ENCODE results near the gene TTC6. TPM values are rescaled to one million over a fixed set of nuclear protein-coding genes. Genes with fewer than 3 reads are reported as not detected.

TTC6 gene
- total and polyA plus RNA-seq, 10 donors: not detected

- DNase-seq: no peak
- no peak for TF ChIP-seq POLR2AphosphoS5 (IDR thresholded peaks at IDR 0.05)
- TF ChIP-seq, protein P1, sequence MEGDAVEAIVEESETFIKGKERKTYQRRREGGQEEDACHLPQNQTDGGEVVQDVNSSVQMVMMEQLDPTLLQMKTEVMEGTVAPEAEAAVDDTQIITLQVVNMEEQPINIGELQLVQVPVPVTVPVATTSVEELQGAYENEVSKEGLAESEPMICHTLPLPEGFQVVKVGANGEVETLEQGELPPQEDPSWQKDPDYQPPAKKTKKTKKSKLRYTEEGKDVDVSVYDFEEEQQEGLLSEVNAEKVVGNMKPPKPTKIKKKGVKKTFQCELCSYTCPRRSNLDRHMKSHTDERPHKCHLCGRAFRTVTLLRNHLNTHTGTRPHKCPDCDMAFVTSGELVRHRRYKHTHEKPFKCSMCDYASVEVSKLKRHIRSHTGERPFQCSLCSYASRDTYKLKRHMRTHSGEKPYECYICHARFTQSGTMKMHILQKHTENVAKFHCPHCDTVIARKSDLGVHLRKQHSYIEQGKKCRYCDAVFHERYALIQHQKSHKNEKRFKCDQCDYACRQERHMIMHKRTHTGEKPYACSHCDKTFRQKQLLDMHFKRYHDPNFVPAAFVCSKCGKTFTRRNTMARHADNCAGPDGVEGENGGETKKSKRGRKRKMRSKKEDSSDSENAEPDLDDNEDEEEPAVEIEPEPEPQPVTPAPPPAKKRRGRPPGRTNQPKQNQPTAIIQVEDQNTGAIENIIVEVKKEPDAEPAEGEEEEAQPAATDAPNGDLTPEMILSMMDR (IDR thresholded peaks at IDR 0.05 in 8 of 11, conservative IDR thresholded peaks at IDR 0.05 in 3 of 11): no peak
- TF ChIP-seq POLR2A (IDR thresholded peaks at IDR 0.05): no peak
- Histone ChIP-seq H3K27me3 (replicated peaks in 1 of 7) (peaks cover 0 to 18% (median 0%) of the 10 kb centered on the region in 7 donors), H3K36me3 (no peaks in the 10 kb centered on the region), H3K9me3 (peaks cover 6 to 74% (median 51%) of the 10 kb centered on the region in 8 donors), H3K4me3 (no peak overlapping the region), H3K4me1 (no peaks in the 10 kb centered on the region), H3K27ac (no peak overlapping the region)
- 90 to 94% (median 91%) methylated on average over 4 of the region's 4 CpGs for WGBS, 5 donors
- intact Hi-C loops (cut with DNase I; ENCODE audit: low total_unique reads): no loop called here
These were observed 21.4 kb downstream of the TTC6 start for GRCh38 chr14:37616853-37617252.

DNA sequence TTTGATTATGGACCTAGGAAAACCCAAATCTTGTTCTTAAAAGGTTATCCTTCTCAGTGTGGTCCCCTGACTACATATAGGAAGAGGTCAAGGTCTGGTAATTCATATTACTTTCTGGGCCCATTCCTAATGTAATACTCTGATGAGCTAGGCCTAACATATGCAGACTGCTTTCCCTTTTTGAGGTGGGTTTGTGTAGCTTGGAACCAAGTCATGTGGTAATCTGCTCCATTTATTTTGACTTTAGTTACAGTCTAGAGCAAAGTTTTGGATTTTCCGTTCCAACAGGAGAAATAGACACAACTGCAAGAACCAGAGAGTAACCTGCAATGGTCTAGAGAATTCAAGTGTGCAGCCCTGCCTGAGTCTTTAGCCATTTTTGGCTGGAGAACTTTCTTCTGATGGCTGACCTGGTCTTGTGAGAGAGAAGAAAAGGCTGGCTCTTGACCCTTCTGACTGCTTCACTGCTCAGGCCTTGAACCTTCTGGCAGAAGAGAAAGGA is 22.5 kb downstream of the TTC6 start:
- DNase-seq: no peak
- WGBS, 5 donors: 84 to 100% (median 89%) methylated on average over 1 of the region's 1 CpG
- Histone ChIP-seq H3K9me3 (peaks cover 6 to 75% (median 49%) of the 10 kb centered on the region in 8 donors), H3K4me1 (peaks cover 0 to 9% (median 0%) of the 10 kb centered on the region in 6 donors), H3K4me3 (no peak overlapping the region), H3K27ac (no peak overlapping the region), H3K27me3 (replicated peaks in 1 of 7) (peaks cover 0 to 23% (median 10%) of the 10 kb centered on the region in 7 donors), H3K36me3 (no peaks in the 10 kb centered on the region)
- TF ChIP-seq, protein P1 (IDR thresholded peaks at IDR 0.05 in 8 of 11, conservative IDR thresholded peaks at IDR 0.05 in 3 of 11): no peak
- TF ChIP-seq POLR2AphosphoS5 (IDR thresholded peaks at IDR 0.05): no peak
- no peak for TF ChIP-seq POLR2A (IDR thresholded peaks at IDR 0.05)
- intact Hi-C loops (cut with DNase I; ENCODE audit: low total_unique reads): no loop called here

DNA sequence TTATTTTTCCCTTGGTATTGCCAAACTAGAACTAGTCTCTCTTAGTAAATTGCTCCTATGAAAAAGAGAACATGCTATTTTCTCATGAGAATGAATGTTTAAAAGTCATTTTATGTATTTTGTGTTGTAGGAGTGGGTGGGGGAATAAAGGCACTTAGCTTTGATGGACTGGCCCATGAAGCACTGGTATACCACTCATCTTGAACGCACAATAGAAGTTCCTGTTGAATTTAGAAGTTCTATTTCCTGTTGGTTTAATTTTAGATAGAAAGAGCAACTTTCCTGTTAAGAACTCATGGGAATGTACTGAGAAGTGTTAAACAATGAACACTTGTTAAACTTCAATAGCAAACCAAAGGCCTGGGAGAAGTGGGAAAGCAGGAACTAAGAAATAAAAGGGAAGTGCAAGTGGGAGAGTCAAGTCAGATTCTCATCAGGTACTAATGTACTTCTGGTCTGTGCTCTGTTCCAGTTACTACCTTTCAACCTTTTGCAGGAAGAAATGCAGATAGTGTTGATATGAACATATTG is 23.1 kb downstream of the TTC6 start:
- no peak overlapping the region for H3K4me3 ChIP-seq
- peaks cover 0 to 10% (median 0%) of the 10 kb centered on the region in 6 donors for H3K4me1 ChIP-seq
- no peak overlapping the region for H3K27ac ChIP-seq
- peaks cover 0 to 30% (median 11%) of the 10 kb centered on the region in 7 donors for H3K27me3 ChIP-seq (replicated peaks in 1 of 7)
- intact Hi-C loops (cut with DNase I; ENCODE audit: low total_unique reads): no loop called here
- TF ChIP-seq POLR2A (IDR thresholded peaks at IDR 0.05) (no peak), POLR2AphosphoS5 (IDR thresholded peaks at IDR 0.05) (no peak)
- TF ChIP-seq, protein P1 (IDR thresholded peaks at IDR 0.05 in 8 of 11, conservative IDR thresholded peaks at IDR 0.05 in 3 of 11): no peak
- DNase-seq: no peak
- WGBS, 5 donors: 32 to 46% (median 37%) methylated on average over 1 of the region's 1 CpG
- no peaks in the 10 kb centered on the region for H3K36me3 ChIP-seq
- peaks cover 6 to 71% (median 44%) of the 10 kb centered on the region in 8 donors for H3K9me3 ChIP-seq

DNA sequence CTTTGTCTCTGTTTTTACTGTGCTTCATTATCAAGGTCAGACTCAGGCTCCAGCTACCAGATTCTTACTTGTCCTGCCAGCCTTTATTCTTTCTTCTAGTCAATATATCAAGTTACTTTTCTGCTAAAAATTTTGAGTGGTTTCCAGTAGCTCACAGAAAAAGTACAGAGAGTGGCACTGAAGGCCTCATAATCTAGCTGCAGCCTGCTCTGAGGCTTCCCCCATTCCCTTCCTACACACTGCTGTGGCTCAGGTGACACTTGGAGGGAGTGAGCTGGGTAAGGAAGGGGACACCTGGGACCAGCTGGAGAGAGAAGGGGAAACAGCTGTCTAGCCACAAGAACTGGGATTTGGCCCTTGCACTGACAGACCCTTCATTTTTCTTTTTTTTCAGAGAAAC is 25.4 kb downstream of the TTC6 start:
- TF ChIP-seq POLR2A (IDR thresholded peaks at IDR 0.05) (no peak), POLR2AphosphoS5 (IDR thresholded peaks at IDR 0.05) (no peak)
- TF ChIP-seq, protein P1 (IDR thresholded peaks at IDR 0.05 in 8 of 11, conservative IDR thresholded peaks at IDR 0.05 in 3 of 11): no peak
- H3K4me1 ChIP-seq: peaks cover 0 to 10% (median 0%) of the 10 kb centered on the region in 6 donors
- intact Hi-C loops (cut with DNase I; ENCODE audit: low total_unique reads): no loop called here
- no peak overlapping the region for H3K4me3 ChIP-seq
- H3K27me3 ChIP-seq (replicated peaks in 1 of 7): peaks cover 0 to 39% (median 11%) of the 10 kb centered on the region in 7 donors
- peaks cover 3 to 48% (median 21%) of the 10 kb centered on the region in 8 donors for H3K9me3 ChIP-seq
- no peak for DNase-seq
- H3K27ac ChIP-seq: no peak overlapping the region
- H3K36me3 ChIP-seq: no peaks in the 10 kb centered on the region
